RWPE2 (cell line): ENCODE measurements around the gene ECE1.

Source experiments
- ATAC-seq: fragments of 200-7000 bp; cut with Tn5 transposase; 3 replicates; pipeline ENCODE4 v1.9.1; 2021; ENCODE audit warnings: low read depth
- DNase-seq: peaks from one replicate; pipeline ENCODE4 v3.0.0-alpha.2; 2020; ENCODE audit warnings: low spot score
- H3K27ac ChIP-seq: fragments of 450-650 bp; 2 replicates; pipeline ENCODE4 v1.5.1; 2017; ENCODE audit warnings: mild to moderate bottlenecking; ENCODE audit not compliant: poor library complexity, severe bottlenecking
- H3K27me3 ChIP-seq: fragments of 250-450 bp; sonication (Bioruptor Pico); 2 replicates; pipeline ENCODE4 v1.5.1; 2021; ENCODE audit warnings: mild to moderate bottlenecking, moderate library complexity; ENCODE audit not compliant: insufficient read depth, poor library complexity, severe bottlenecking
- H3K36me3 ChIP-seq: fragments of 250-450 bp; sonication (Bioruptor Pico); 2 replicates; pipeline ENCODE4 v1.5.1; 2020; ENCODE audit warnings: low read depth, mild to moderate bottlenecking, moderate library complexity
- H3K4me1 ChIP-seq: fragments of 250-450 bp; sonication (Bioruptor Pico); 2 replicates; pipeline ENCODE4 v1.5.1; 2021; ENCODE audit warnings: mild to moderate bottlenecking, moderate library complexity; ENCODE audit not compliant: insufficient read depth, poor library complexity, severe bottlenecking
- H3K4me3 ChIP-seq: fragments of 250-450 bp; sonication (Bioruptor Pico); 2 replicates; pipeline ENCODE4 v1.5.1; 2021; ENCODE audit warnings: mild to moderate bottlenecking, moderate library complexity; ENCODE audit not compliant: severe bottlenecking
- H3K9me3 ChIP-seq: fragments of 250-450 bp; sonication (Bioruptor Pico); 2 replicates; pipeline ENCODE4 v1.5.1; 2021; ENCODE audit warnings: mild to moderate bottlenecking, moderate library complexity; ENCODE audit not compliant: severe bottlenecking
- TF ChIP-seq, protein P1 (sequence below): fragments of 450-650 bp; IDR thresholded peaks from one replicate; pipeline ENCODE4 v1.5.1; 2017; ENCODE audit warnings: mild to moderate bottlenecking, moderate library complexity; ENCODE audit not compliant: poor library complexity, severe bottlenecking

The ECE1 gene

DNA sequence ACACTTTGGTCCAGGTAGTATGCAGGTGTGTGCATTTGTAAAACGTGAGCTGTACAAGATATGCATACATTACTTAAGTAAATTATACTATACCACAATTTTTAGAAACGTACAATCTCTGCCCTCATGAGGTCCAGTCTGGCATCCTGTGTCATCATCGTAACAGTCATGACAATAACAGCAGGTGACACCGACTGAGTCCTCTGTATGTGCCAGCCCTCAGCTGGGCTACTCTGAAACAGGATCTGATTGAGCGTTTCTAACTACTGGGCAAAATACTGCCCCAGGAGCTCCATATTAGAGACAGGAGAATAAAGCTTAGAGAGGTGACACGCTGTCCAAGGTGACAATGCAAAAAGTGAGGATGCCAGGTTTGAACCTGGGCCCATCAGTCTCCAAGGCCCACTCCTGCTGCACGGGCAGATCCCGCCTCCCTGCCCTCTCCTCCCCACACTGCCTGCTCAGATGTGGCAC, 47.2 kb upstream of the ECE1 start:
- peaks cover 40% of the 10 kb centered on the region for H3K4me1 ChIP-seq
- no peaks in the 10 kb centered on the region for H3K9me3 ChIP-seq
- H3K36me3 ChIP-seq: no peaks in the 10 kb centered on the region
- H3K27me3 ChIP-seq: no peaks in the 10 kb centered on the region
- H3K4me3 ChIP-seq: no peak overlapping the region
- TF ChIP-seq, protein P1, sequence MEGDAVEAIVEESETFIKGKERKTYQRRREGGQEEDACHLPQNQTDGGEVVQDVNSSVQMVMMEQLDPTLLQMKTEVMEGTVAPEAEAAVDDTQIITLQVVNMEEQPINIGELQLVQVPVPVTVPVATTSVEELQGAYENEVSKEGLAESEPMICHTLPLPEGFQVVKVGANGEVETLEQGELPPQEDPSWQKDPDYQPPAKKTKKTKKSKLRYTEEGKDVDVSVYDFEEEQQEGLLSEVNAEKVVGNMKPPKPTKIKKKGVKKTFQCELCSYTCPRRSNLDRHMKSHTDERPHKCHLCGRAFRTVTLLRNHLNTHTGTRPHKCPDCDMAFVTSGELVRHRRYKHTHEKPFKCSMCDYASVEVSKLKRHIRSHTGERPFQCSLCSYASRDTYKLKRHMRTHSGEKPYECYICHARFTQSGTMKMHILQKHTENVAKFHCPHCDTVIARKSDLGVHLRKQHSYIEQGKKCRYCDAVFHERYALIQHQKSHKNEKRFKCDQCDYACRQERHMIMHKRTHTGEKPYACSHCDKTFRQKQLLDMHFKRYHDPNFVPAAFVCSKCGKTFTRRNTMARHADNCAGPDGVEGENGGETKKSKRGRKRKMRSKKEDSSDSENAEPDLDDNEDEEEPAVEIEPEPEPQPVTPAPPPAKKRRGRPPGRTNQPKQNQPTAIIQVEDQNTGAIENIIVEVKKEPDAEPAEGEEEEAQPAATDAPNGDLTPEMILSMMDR: no peak
- DNase-seq: no peak
- ATAC-seq: no peak
- peak overlapping the region; percentile 25 for H3K27ac ChIP-seq

DNA sequence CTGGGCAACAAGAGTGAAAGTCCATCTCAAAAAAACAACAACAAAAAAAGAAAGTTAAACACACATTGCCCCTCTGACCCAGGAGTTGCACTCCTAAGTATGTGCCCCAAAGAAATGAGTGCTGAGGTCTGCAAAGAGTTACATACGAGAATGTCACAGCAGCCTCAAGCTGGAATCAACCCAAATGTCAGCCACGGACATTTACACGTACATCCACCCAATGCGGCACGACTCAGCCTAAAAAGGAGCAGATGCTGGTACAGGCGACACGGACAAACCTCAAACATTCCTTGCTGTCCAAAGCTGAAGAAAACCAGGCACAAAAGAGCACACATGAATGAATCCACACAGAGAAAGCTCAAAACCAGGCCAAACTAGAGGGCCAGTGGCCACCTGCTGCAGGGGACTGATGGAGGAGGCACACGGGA, 46.8 kb upstream of the ECE1 start:
- peaks cover 40% of the 10 kb centered on the region for H3K4me1 ChIP-seq
- no peaks in the 10 kb centered on the region for H3K9me3 ChIP-seq
- no peak overlapping the region for H3K4me3 ChIP-seq
- H3K27me3 ChIP-seq: no peaks in the 10 kb centered on the region
- ATAC-seq (no peak), DNase-seq (no peak)
- no peak overlapping the region for H3K27ac ChIP-seq
- no peaks in the 10 kb centered on the region for H3K36me3 ChIP-seq
- TF ChIP-seq, protein P1: no peak

DNA sequence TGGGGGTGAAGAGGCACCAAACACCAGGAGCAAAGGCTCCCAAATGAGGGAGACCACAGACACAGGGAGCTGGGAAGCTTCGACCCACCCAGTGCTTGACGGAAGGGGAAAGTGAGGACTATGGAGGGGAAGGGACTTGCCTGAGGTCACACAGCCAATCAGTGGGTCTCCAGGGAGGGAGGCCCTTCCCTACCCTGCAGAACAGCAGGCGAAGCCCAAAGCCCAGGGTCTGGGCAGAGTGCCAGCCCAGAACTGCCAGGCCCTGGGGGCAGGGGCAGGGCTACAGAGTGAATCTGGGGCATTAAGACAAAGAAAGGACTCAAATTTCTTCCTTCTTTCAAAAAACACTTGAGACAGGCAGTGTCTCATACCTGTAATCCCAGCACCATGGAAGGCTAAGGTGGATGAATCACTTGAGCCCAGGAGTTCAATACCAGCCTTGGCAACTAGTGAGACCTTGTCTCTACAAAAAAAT, 45.5 kb upstream of the ECE1 start:
- no peaks in the 10 kb centered on the region for H3K27me3 ChIP-seq
- H3K4me3 ChIP-seq: no peak overlapping the region
- peaks cover 40% of the 10 kb centered on the region for H3K4me1 ChIP-seq
- no peaks in the 10 kb centered on the region for H3K9me3 ChIP-seq
- peak overlapping the region; percentile 78 for H3K27ac ChIP-seq
- ATAC-seq (peak; percentile 79), DNase-seq (peak; percentile 82)
- H3K36me3 ChIP-seq: no peaks in the 10 kb centered on the region
- TF ChIP-seq, protein P1: no peak

DNA sequence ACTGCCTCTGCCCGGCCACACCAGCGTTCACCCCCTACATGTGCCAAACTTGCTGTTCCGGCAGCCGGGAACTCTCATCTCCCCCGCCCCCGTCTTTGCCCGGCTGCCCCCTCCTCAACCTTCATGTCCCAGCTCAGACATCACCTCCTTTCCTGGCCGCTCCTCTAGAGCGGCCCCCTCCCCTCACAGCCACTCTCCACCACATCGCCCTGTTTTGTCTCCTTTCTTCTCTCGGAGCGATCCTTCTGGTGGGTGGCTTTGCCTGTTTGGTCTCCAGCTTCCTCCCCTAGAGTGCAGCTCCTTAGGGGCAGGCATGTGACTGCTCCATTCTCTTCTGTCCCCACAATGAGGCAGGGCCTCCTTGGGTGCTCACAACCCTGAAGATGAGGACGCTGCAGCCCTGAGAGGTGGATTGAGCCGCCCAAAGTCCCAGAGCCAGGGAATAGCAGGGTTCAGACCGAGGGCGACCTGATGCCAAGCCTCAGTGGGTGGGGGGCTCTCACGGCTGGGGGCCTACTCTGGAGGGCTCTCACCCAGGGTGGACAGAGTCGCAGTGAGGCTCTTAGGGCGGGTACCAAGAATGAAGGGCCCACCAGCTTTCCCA, 44.9 kb upstream of the ECE1 start:
- no peak for ATAC-seq
- Histone ChIP-seq H3K9me3 (no peaks in the 10 kb centered on the region), H3K4me3 (no peak overlapping the region), H3K4me1 (peaks cover 37% of the 10 kb centered on the region), H3K27ac (peak overlapping the region; percentile 78), H3K36me3 (no peaks in the 10 kb centered on the region), H3K27me3 (no peaks in the 10 kb centered on the region)
- TF ChIP-seq, protein P1: peak; percentile 47
- DNase-seq: no peak
